Activated CD4-positive, alpha-beta T cell treated with anti-CD3 and anti-CD28 coated beads, Interleukin-2, amount 10 ng/mL, durations not matched to agents 24 days and 14 days (primary cell): ENCODE measurements around the gene KRT7. TPM values are rescaled to one million over a fixed set of nuclear protein-coding genes. Genes with fewer than 3 reads are reported as not detected.
"Not testable (repeated sequence)": the region's sequence is repeated elsewhere in the genome, so short reads cannot be mapped to it uniquely, and the experiment has no call there.

ENCODE experiments used
- DNase-seq: peaks from one replicate; pipeline ENCODE4 v3.0.0; 2022
- H3K27ac Mint-ChIP-seq: one replicate; pipeline ENCODE4 v1.8.0; 2022; ENCODE audit warnings: mild to moderate bottlenecking, mixed read lengths
- H3K27me3 Mint-ChIP-seq: one replicate; pipeline ENCODE4 v1.8.0; 2022; ENCODE audit warnings: mixed read lengths
- H3K36me3 Mint-ChIP-seq: one replicate; pipeline ENCODE4 v1.8.0; 2022; ENCODE audit warnings: low read depth, mild to moderate bottlenecking, mixed read lengths
- H3K4me1 Mint-ChIP-seq: one replicate; pipeline ENCODE4 v1.8.0; 2021; ENCODE audit warnings: mixed read lengths
- H3K4me3 Mint-ChIP-seq: one replicate; pipeline ENCODE4 v1.8.0; 2022; ENCODE audit warnings: mild to moderate bottlenecking, moderate library complexity, mixed read lengths
- H3K9me3 Mint-ChIP-seq: one replicate; pipeline ENCODE4 v1.8.0; 2021; ENCODE audit warnings: mixed read lengths
- intact Hi-C: fragments of 100-400 bp; cut with micrococcal nuclease; formaldehyde crosslinking; loops from one replicate; pipeline ENCODE4 v1.15.1; 2023
- total RNA-seq: library from RNA; stranded (reverse); gene quantifications from 2 replicates; pipeline ENCODE4 v1.2.3, GENCODE V29; 2022

Gene KRT7
- total RNA-seq, 1 donor from 2014 or later = 12.3 TPM

DNA sequence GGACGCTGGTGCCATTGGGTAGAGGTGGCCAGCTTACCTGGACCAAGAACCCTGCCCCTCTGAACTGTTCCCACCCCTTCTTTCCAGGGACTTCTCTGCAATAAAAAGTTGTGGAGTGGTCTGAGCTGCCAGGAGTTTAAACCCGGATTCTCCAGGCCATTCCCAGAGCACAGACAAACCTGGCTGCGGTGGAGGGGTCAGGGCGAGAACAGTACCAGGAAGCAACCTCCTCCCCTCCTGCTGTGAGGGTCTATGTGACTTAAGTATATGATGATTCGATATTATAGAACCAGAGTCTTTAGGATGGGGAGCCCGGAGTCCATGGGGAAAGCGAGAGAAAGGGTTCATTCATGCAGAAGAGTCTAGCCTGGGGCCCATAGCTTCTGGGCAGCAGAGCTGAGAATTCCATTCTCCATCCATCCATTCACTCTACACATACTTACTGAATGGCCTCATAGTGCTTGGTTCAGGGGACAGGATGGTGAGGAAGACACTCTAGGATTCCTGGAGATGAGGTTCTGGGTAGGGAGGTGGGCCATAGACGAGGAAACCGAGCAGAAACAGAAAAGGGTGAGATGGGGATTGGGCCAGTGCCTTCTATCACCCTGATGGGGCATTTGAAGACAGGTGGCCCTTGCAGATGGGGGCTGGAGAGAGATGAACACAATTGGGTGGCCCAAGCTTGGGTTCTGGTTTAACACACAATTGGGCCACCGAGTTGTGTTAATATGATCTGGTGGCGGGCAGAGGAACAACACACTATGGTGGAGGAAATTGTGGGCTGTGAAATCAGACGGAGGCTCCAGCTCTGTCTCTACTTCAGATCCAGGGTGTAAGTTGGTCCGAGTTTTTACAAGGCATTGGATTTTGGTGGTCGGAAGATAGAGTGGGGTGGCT lies 46.6 kb downstream of the KRT7 start:
- Mint-ChIP-seq H3K27ac (no peak overlapping the region), H3K9me3 (no peaks in the 10 kb centered on the region), H3K36me3 (no peaks in the 10 kb centered on the region)

DNA sequence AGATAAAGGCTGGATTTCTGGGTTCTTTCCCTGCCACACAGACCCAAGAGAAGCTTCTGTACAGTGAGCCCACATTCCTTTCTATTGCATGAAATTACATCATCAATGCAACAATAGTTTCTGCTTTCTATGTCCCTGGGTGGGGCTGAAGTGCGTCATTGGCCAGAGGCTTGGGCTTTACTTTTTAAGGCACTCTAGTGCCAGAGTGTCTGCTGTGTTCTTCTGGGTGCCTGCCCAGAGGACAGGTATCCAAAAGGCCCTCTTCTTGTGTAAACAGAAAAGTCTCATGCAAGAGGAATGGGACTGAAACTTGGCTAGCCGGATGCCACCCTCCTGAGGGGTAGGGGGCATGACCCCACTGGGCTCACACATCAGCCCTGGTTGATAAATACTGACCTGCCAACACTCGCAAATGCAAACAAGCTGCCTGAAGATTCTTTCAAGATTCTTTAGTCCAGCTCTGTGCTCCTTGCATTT lies 47.3 kb downstream of the KRT7 start:
- DNase-seq = no peak
- no peaks in the 10 kb centered on the region for H3K9me3 Mint-ChIP-seq
- H3K4me3 Mint-ChIP-seq = no peak overlapping the region
- intact Hi-C loops = no loop called here
- no peaks in the 10 kb centered on the region for H3K36me3 Mint-ChIP-seq
- H3K4me1 Mint-ChIP-seq = peaks cover 10% of the 10 kb centered on the region
- H3K27me3 Mint-ChIP-seq = peaks cover 20% of the 10 kb centered on the region
- no peak overlapping the region for H3K27ac Mint-ChIP-seq

More for the DNA sequence above, 46.6 kb downstream of the KRT7 start:
- Mint-ChIP-seq H3K27me3 (peaks cover 24% of the 10 kb centered on the region), H3K4me1 (peaks cover 10% of the 10 kb centered on the region), H3K4me3 (no peak overlapping the region)
- intact Hi-C loops = loop anchor here (2.0 kb wide), 1 partner anchor 57 kb away; no protein-coding TSS in a partner anchor
- DNase-seq = no peak

DNA sequence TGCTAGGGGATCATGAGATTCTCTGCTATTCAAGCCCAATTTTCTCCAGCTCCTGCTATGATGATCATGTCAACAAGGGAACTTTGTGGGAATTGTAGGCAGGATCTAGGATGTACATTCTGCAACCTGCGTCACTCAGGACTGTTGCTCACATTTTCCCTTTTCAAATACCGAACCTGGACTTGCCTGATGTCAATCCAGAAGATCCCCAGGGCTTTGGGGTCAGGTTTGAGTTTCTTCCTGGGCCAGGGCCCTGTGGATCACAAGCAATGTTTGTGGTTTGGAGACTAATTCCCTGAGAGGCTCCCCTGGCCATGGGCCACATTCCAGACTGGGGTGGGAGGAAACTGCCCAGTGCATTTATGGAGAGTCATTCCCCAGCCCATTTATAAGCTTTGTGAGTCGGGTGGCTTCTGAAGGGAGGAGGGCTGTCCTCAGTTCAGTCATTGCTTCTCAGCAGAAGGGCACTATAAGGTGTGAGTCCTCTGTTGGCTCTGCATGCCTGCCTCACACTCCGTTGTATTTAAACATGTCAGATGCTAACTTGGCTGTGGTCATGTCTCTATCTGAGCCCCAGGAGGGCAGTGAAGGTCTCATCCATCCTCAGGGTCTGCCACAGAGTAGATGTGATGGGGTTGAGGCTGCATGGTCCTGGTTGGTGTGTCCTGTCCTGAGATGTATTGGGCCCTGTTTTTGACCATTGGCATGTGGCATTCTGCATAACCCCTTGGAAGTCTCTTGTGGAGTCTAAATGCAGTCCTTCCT lies 47.9 kb downstream of the KRT7 start:
- intact Hi-C loops = no loop called here
- no peaks in the 10 kb centered on the region for H3K9me3 Mint-ChIP-seq
- no peak overlapping the region for H3K27ac Mint-ChIP-seq
- no peak overlapping the region for H3K4me3 Mint-ChIP-seq
- H3K27me3 Mint-ChIP-seq = peaks cover 20% of the 10 kb centered on the region
- no peak for DNase-seq
- peaks cover 10% of the 10 kb centered on the region for H3K4me1 Mint-ChIP-seq
- H3K36me3 Mint-ChIP-seq = no peaks in the 10 kb centered on the region

DNA sequence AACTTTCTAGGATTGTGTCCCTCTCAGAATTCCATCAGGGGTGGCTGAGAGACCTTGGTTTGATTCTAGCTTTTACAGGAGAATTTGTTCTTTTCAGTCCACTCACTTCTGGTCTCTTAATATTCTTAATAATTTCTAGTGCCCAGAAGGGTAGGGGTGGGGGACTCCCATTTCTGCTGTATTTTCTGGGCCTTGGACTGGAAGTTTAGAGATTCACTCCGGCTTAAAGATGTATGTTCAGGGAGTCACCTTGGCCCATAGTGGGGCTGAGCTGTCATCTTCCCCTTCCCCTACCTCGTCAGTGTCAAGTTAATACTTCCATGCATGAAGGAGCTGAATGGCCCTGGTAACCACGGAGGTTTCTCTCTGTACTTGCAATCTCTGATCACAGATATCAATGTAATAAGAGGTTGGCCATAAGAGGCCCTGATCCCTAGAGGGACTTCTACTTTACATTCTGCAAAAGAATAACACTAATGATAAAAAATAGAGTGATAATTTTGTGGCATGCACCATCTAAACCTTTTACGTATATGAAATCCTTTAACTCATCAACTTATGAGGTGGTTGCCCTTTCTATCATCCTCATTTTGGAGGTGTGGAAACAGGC lies 51.6 kb downstream of the KRT7 start:
- Mint-ChIP-seq H3K4me3 (no peak overlapping the region), H3K27ac (no peak overlapping the region), H3K27me3 (peaks cover 12% of the 10 kb centered on the region), H3K4me1 (peaks cover 9% of the 10 kb centered on the region), H3K36me3 (no peaks in the 10 kb centered on the region), H3K9me3 (no peaks in the 10 kb centered on the region)
- no peak for DNase-seq
- intact Hi-C loops = no loop called here

- no peak for DNase-seq
- H3K36me3 Mint-ChIP-seq = no peaks in the 10 kb centered on the region
- H3K27ac Mint-ChIP-seq = no peak overlapping the region
- intact Hi-C loops = no loop called here
- H3K9me3 Mint-ChIP-seq = no peaks in the 10 kb centered on the region
- peaks cover 8% of the 10 kb centered on the region for H3K27me3 Mint-ChIP-seq
- peaks cover 9% of the 10 kb centered on the region for H3K4me1 Mint-ChIP-seq
- H3K4me3 Mint-ChIP-seq = no peak overlapping the region
Measured at GRCh38 chr12:52285172-52285745, 52.2 kb downstream of the KRT7 start.

DNA sequence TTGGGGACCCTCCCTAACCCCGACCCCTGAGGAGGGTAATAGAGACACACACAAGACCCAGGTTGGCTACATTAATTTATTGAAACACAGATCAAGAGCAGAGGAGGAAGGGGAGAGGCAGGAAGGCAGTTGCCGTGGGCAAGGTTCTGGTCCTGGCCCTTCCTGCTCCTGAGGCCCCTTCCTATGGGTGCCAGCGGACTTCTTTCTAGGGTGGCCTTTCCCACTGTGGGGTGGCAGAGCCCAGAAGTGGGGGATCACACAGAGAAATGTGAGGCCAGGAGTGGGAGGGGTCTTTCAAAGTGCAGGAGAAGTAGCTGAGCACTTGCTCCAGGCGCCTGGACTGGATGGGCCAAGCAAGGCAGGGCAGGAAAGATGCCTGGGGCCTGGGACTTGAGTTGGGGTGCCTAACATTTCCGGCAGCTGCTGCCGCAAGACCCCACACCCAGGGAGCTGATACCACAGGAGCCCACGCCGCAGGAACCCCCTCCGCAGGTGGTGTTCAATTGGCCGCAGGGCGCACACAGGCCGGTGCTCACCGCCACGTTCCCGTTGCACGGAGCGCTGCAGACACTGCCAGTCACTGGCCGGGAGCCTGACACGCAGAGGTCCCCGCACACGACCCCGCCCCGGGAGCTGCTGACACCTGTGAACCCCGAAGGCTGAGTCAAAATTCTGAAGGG lies 52.9 kb downstream of the KRT7 start:
- intact Hi-C loops = no loop called here
- Mint-ChIP-seq H3K4me1 (peaks cover 9% of the 10 kb centered on the region), H3K36me3 (no peaks in the 10 kb centered on the region), H3K9me3 (no peaks in the 10 kb centered on the region), H3K4me3 (no peak overlapping the region), H3K27ac (no peak overlapping the region), H3K27me3 (peaks cover 8% of the 10 kb centered on the region)
- DNase-seq = no peak

DNA sequence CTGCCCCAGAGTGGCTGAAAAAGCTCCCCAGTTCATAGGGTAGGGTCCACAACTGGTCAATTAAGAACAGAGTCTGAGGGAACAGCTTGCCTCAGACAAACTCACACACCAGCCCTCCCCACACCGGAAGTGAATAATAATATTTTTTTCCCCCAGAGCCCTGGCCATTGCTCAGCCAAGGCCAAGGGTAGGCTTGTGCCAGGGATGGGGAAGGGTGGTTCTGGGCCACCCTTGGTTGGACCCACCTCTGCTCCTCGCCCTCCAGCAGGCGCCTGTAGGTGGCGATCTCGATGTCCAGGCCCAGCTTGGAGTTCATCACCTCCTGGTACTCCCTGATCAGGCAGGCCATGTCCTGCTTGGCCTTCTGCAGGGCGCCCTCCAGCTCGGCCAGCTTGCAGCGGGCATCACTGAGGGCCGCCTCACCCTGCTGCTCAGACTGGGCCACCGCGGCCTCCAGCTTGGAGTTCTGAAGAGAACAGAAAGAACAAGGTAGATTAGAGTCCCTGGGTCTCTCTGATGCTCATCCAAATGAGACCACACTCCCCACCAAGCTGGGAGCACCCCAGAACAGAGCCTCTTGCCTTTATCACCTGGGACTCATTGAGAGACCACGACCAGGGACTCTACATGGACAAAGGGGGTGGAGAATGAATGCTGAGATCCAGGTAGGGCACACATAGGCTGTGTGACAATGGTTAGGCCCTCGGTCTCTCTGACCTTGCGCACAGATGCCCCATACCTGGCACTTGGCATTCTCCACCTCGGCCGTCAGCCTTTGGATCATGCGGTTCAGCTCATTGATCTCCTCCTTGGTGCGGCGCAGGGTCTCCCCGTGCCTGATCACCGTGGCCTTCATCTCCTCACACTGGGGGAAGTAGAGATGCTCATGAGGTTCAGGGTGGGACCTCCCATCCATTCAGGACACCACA lies 54.1 kb downstream of the KRT7 start:
- H3K4me1 Mint-ChIP-seq, H3K4me3 Mint-ChIP-seq: not testable (repeated sequence)

DNA sequence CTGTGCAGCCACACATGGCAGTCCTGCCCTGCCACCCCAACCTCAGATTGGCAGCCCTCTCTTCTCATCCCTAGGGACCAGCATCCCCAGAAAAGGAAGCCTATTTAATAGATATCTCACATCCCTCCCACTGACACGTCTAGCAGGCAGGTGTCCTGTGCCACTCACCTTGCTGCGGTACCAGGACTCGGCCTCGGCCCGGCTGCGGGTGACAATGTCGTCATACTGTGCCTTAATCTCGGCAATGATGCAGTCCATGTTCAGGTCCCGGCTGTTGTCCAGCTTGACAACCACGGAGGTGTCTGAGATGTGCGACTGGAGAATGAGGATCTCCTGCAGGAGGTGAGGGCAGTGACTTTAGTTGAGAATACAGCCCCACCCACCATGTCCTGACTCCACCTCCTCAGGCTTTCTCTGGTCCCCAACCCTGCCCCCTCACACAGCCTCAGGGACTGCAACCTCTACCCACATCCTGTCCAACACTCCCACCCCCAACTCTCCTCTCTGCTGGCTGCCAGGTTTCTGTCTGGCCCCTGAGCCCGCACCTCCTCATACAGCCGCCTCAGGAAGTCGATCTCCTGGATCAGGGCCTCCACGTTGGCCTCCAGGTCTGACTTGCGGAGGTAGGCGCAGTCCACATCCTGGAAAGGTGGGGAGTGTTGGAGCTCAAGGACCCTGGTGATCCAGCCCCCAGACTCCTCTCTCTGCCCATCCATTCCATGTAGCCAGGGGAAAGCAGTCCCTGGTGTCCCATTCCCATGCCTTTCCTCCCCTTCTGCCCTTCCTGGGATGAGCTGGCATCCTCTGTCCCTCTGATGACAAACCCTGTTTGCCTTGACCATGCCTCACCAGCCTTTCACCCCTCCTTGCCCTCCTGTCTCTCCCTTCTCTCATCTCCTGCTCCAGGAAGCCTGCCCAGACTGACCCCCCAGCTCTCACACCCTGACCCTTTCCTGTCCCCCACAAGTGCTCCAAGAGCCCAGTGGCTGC lies 55.1 kb downstream of the KRT7 start:
- intact Hi-C loops, DNase-seq, H3K4me3 Mint-ChIP-seq, H3K9me3 Mint-ChIP-seq, H3K4me1 Mint-ChIP-seq, H3K36me3 Mint-ChIP-seq, H3K27ac Mint-ChIP-seq: not testable (repeated sequence)
- peaks cover 14% of the 10 kb centered on the region for H3K27me3 Mint-ChIP-seq

More for the DNA sequence above, 54.1 kb downstream of the KRT7 start:
- intact Hi-C loops, H3K27ac Mint-ChIP-seq, H3K36me3 Mint-ChIP-seq, H3K9me3 Mint-ChIP-seq, DNase-seq: not testable (repeated sequence)
- peaks cover 13% of the 10 kb centered on the region for H3K27me3 Mint-ChIP-seq

DNA sequence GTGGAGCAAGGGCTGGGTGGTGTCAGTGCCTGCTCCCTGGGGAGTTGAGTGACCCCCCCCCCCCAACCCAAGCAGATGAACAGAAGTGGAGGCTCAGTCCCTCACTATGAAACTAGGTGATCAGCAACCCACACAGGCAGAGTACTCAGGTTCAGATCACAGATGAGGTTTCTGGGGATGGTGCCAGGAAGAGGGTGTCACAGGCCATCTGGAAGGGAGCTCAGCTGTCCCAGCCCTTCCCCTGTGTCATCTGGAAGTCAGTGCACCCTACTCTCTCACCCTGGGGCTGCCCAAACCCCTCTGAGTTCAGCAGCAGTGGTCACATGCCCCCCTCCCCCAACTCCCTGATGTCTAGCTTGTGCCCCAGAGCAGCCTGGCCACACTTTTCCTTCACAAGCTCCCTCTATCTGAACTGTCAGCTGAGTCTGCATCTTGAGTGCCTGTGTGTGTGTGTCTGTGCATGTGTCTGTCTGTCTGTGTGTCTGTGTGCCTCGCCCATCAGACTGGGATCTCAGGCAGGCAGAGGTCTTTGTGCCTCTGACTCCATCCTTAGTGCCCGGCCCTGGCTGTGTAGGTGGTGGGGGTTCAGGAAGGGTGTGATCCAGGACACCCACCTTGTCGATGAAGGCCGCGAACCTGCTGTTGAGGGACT lies 57.6 kb downstream of the KRT7 start:
- DNase-seq, H3K36me3 Mint-ChIP-seq, H3K27ac Mint-ChIP-seq, H3K4me1 Mint-ChIP-seq, H3K9me3 Mint-ChIP-seq, intact Hi-C loops, H3K4me3 Mint-ChIP-seq: not testable (repeated sequence)
- peaks cover 25% of the 10 kb centered on the region for H3K27me3 Mint-ChIP-seq

DNA sequence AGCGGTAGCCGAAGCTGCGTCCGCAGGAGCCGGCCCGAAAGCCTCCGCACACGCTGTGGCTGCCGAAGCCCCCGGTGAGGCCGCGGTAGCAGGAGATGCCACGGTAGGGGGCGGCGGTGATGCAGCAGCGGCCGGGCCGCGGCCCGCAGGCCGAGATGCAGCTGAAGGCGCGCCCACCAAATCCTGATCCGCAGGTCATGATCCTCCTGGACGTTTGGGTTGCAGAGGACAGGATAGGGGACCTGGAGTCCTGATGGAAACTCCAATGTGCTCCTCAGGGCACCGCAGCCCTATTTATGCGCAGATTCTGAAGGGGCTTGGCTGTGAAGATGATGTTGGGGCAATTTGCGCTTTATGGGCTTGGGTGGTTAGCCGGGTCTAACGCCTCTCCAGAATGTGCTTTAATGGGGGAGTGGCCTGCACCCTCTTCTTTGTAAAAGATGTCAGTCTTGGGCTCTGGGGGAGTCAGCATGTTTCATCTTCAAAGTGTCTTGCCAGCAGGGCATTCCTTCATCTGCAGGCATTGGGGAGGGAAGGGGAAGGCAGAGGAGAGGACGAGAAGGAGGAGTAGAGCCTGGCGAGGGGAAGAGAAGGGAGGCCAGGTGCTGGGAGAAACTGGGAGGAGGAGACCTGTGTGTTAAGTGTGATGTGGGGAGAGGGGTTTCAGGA lies 58.4 kb downstream of the KRT7 start, which contains the start of gene KRT81:
TSS of gene KRT81 (minus strand) at position 268 of the 669 bp plus-strand sequence. CDS start at position 199, 69 bp downstream.
- Mint-ChIP-seq H3K27ac (no peak within 1 kb of the TSS), H3K4me1 (peaks cover 9% of the 10 kb centered on the region), H3K9me3 (no peaks in the 10 kb centered on the region), H3K36me3 (no peaks in the 10 kb centered on the region), H3K4me3 (no peak within 1 kb of the TSS), H3K27me3 (peaks cover 30% of the 10 kb centered on the region)
- intact Hi-C loops = no loop called here
- DNase-seq = no peak

GRCh38 chr12:52293926-52294325 lies 60.9 kb downstream of the KRT7 start:
- no peaks in the 10 kb centered on the region for H3K36me3 Mint-ChIP-seq
- intact Hi-C loops = no loop called here
- H3K27ac Mint-ChIP-seq = no peak overlapping the region
- no peaks in the 10 kb centered on the region for H3K9me3 Mint-ChIP-seq
- DNase-seq = no peak
- peaks cover 45% of the 10 kb centered on the region for H3K27me3 Mint-ChIP-seq
- no peak overlapping the region for H3K4me3 Mint-ChIP-seq
- H3K4me1 Mint-ChIP-seq = no peaks in the 10 kb centered on the region
